Lower leg skin (tissue), 3 donors: ENCODE data around the gene LGALS14.

ENCODE experiments used
- POLR2A ChIP-seq, 2 donors: fragments of 450-650 bp; IDR thresholded peaks; one replicate each; pipeline ENCODE4 v1.6.1; 2016 to 2017; ENCODE audit warnings: antibody characterized with exemption in 2 of 2, mild to moderate bottlenecking in 1 of 2, moderate library complexity in 1 of 2
- TF ChIP-seq, protein P1 (sequence below), 3 donors: fragments of 450-650 bp; IDR thresholded peaks; one replicate each; pipeline ENCODE4 v1.5.1; 2016; ENCODE audit warnings: antibody characterized with exemption in 3 of 3, mild to moderate bottlenecking in 3 of 3, moderate library complexity in 2 of 3

DNA sequence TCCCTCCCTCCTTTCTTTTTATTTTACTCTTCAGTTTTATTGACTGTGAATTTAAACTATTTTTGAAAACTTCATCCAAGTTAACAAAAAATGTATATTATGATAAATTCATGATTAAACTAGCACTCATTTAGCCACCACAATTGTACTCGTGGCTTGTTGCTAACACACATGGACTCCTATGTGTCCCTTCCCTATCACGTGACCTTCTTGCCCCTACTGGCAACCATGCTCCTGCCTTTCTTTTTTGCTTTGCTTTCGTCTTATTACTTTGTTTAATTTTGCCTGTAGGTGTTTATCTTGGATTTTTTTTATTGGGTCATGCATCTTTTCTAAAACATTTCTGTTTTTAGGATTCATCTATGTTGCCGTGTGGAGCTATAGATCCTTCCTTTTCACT lies 25.3 kb downstream of the LGALS14 start:
- TF ChIP-seq, protein P1, sequence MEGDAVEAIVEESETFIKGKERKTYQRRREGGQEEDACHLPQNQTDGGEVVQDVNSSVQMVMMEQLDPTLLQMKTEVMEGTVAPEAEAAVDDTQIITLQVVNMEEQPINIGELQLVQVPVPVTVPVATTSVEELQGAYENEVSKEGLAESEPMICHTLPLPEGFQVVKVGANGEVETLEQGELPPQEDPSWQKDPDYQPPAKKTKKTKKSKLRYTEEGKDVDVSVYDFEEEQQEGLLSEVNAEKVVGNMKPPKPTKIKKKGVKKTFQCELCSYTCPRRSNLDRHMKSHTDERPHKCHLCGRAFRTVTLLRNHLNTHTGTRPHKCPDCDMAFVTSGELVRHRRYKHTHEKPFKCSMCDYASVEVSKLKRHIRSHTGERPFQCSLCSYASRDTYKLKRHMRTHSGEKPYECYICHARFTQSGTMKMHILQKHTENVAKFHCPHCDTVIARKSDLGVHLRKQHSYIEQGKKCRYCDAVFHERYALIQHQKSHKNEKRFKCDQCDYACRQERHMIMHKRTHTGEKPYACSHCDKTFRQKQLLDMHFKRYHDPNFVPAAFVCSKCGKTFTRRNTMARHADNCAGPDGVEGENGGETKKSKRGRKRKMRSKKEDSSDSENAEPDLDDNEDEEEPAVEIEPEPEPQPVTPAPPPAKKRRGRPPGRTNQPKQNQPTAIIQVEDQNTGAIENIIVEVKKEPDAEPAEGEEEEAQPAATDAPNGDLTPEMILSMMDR (IDR thresholded peaks at IDR 0.05) = no peak
- no peak for TF ChIP-seq POLR2A (IDR thresholded peaks at IDR 0.05)
